HepG2 (cell line): Measurements from ENCODE around the gene NAMPT.

Source experiments
- ATF3 ChIP-seq: sonication (generic); formaldehyde crosslinking; IDR thresholded peaks from 2 replicates; pipeline ENCODE4 v1.4.0; 2020; ENCODE audit warnings: missing genetic modification reagents
- CTCF ChIP-seq: sonication (generic); formaldehyde crosslinking; IDR thresholded peaks from 2 replicates; pipeline ENCODE4 v1.5.0; 2020; ENCODE audit warnings: mild to moderate bottlenecking, missing genetic modification reagents, moderate library complexity
- KDM1A ChIP-seq: IDR thresholded peaks from 2 replicates; pipeline ENCODE4 v1.6.1; 2016; ENCODE audit warnings: missing compliant biosample characterization
- NFATC3 ChIP-seq: sonication (generic); formaldehyde crosslinking; IDR thresholded peaks from 2 replicates; pipeline ENCODE4 v1.5.1; 2020; ENCODE audit warnings: mild to moderate bottlenecking, missing genetic modification reagents
- NFE2L2 ChIP-seq: fragments of 150-350 bp; IDR thresholded peaks from 2 replicates; pipeline ENCODE4 v1.6.1; 2014; ENCODE audit warnings: low read length
- ZFP36 ChIP-seq: fragments of 150-350 bp; IDR thresholded peaks from 2 replicates; pipeline ENCODE4 v1.6.1; 2018; ENCODE audit warnings: borderline replicate concordance, low read length, low read depth; ENCODE audit not compliant: partially characterized antibody
- ZNF207 ChIP-seq: fragments of 450-650 bp; IDR thresholded peaks from 2 replicates; pipeline ENCODE4 v1.6.1; 2016; ENCODE audit warnings: antibody characterized with exemption, borderline replicate concordance
- ZNF282 ChIP-seq: fragments of 450-650 bp; IDR thresholded peaks from 2 replicates; pipeline ENCODE4 v1.6.1; 2018; ENCODE audit not compliant: partially characterized antibody
- ZNF605 ChIP-seq: sonication (generic); formaldehyde crosslinking; IDR thresholded peaks from 2 replicates; pipeline ENCODE4 v1.8.0; 2022; ENCODE audit warnings: mild to moderate bottlenecking, missing genetic modification reagents

DNA sequence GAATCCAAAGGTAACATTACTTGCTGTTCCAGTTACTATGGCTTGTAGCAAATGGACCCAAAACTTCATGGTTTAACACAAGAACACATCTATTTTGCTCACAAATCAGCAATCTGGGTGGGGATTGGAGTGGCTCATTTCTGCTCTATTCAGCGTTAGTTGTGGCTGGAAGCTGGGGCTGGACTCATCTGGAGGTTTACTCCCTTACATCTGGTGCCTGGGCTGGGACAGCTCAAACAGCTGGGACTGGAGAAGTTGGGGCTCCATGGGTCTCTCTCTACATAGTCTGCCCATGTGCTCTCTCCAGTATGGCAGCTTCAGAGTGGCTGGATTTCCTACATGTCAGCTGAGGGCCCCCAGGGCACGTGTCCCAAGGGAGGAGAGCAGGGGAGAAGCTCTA, 33.7 kb upstream of the NAMPT start:
- TF ChIP-seq ZFP36 (no peak), ZNF605 (CRISPR knock-in tag) (no peak), KDM1A (CRISPR knock-in tag) (no peak), NFE2L2 (no peak), ZNF282 (no peak), ATF3 (CRISPR knock-in tag) (no peak), NFATC3 (CRISPR knock-in tag) (no peak), ZNF207 (no peak), CTCF (CRISPR knock-in tag) (no peak)
